Activated CD8-positive, alpha-beta memory T cell treated with anti-CD3 and anti-CD28 coated beads, Interleukin-2, amount 50 U/mL, for 1 hour (primary cell): ENCODE data around the gene APLP1.
"Not testable (repeated sequence)": the region's sequence is repeated elsewhere in the genome, so short reads cannot be mapped to it uniquely, and the experiment has no call there.

ENCODE experiments used
- DNase-seq: peaks from one replicate; pipeline ENCODE4 v3.0.0-alpha.2; 2020; ENCODE audit errors: extremely low read depth

APLP1 gene

DNA sequence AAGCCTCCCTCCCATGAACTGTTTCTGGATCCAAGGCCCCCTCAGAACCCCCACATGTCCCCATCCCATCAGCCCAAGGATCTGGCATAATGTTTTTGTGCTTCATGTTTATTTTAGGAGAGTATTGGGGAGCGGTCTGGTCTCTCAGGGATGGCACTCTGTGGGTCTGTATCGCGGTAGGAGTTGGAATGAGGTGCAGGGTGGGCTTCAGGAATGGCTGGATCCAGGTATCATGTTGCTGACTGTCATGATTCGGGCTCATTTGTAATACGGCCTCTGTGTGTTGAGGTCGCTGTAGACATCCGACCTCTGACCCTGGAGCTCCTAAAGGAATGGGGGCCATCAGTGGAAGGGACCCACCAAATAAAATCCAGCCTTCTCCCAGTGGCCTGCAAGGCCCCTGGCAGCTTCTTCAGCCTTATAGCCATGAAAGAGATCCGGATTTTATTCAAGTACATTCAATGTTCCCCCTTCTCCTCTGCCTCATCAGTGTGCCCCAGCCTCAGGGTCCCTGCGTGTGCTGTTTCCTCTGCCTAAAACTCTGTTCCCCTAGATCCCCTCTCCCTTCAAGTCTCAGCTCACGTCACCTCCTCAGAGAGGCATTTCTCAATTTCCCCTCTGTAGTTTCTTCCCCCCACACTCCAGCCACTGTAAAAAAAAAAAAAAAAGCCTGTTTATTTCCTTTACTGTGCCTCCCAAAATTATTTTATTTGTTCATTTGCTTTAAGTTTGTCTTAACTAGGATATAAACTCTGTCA lies 36.1 kb downstream of the APLP1 start:
- DNase-seq: no peak

DNA sequence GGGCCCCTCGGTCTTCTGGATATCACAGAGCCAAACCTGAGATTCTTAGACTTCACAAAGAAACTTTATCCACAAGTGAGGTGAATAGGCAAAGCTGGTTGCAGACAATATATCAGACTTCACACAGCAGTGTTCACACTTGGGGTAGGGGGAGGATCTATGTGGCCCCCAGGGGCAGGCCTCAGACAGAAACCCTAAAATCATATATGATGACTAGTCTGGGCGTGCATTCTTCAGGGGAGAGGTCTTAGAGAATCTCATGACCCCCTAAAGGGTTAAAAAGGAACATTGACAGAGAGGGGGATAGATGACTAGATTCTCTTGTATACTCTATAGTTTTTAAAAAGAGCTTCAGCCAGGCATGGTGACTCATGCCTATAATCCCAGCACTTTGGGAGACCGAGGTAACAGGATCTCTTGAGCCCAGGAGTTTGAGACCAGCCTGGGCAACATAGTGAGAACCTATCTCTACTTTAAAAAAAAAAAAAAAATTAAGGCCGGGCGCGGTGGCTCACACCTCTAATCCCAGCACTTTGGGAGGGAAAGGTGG lies 36.9 kb downstream of the APLP1 start:
- no peak for DNase-seq

DNA sequence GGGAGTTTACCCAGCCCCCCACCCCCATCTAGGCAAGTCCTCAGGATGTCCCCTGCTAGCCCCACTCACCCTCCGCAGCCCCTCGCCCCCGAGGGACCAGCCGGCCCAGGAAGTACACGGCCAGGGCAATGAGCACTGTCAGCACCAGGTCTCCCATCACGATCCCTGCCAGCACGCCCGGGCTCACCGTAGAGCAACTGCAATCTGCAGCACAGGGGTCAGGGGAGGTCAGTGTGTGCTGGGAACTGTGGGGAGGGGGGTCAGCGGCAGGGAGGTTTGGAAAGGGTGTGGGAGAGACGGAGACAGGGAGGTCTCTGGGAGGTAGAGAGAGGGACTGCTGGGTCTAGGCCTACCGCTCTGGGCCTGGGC lies 39.0 kb downstream of the APLP1 start:
- DNase-seq: no peak

DNA sequence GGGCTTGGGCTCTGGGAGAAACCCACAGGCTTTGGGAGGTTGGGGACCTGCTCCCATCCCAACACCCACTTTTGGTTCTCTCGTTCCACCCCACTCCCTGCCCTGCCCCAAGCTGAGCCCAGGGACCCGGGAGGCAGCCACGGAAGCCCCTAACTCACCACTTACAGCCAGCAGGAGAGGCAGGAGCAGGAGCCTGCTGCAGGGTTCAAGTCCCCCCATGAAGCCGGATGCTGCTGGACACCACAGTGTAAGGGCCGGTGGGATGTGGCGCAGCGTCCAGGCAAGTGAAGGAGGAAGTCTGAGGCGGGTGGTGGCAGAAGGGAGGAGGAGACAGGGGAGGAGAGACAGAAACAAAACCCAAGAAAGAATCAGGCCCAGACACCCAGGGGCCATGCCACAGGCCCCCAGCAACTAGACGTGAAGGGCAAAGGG lies 39.7 kb downstream of the APLP1 start, which contains the start of gene TYROBP:
Gene TYROBP (minus strand): TSS at position 286 of the 432 bp plus-strand sequence. CDS start 67 bp downstream, at position 219.
- DNase-seq: no peak

DNA sequence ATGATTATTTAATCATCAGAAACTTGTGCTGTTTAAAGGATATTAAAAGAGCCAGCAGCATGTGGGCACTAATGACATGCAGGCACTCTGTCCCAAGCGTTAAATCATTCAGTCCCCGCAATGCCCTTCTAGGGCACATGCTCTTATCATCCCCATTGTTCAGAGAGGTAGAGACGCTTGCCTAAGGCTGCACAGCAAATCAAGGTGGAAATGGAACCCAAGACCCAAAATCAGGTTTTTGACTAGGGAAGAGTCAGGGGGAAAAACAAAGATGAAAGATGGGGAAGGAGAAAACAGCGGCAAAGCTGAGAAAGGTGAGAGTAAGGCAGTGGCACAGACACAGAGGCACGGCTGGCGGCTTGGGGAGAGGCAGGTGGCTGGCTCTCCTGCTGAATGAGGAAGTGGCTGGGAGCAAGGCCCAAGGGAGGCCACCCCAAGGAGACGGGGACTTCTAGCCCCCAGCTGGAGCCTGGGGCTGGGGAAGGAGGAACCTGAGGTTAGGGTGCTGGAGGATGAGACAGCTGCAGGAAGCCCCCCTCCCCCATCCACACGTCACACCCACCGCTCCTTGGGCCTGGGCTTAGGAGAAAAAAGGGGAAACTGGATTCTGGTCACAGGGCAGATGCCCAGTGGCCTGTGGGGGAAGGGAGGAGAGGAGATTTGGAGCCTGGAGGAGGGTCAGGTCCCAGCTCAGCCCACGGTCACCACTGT lies 40.8 kb downstream of the APLP1 start:
- DNase-seq: no peak

DNA sequence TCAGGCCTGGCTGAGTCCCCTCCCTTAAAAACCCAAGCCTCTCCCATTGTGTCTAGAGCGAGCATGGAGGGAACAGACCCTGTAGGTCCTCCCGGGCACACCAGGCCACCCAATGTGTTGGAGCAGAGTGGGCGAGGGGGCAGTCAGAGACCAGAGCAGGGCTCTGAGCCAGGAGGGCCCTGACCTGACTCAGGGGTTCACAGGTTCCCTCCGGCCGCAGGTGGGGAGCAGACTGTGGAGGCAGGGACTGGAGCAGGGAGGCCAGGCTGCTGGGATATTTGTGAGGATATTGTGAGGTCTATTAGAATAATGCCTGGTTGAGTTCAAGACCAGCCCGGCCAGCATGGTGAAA lies 41.3 kb downstream of the APLP1 start:
- no peak for DNase-seq

DNA sequence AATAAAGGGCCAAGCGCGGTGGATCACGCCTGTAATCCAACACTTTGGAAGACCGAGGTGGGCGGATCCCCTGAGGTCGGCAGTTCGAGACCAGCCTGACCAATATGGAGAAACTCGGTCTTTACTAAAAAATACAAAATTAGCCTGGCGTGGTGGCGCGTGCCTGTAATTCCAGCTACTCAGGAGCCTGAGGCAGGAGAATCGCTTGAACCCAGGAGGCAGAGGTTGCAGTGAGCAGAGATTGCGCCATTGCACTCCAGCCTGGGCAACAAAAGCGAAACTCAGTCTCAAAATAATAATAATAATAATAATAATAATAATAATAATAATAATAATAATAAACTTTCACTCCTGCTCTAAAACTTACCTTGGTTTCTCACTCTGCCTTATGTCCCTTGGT lies 42.0 kb downstream of the APLP1 start:
- DNase-seq: not testable (repeated sequence)

DNA sequence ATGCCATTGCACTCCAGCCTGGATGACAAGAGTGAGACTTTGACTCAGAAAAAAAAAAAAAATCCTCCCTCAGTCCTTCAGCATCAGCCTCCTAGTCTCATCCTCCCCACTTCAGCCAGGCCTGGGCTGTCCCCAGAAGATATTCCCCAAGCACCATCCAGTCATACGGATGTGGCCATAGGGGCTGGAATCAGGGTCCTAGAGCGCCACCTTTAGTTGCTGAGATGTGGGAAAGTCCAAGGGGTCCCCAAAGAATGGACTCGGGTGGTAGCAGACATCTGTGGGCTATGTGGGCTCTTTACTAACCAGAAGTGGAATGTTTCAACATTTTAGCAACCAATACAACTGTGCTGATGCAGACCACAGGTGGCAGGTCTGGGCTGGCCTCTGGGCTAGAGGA lies 42.8 kb downstream of the APLP1 start:
- DNase-seq: no peak

DNA sequence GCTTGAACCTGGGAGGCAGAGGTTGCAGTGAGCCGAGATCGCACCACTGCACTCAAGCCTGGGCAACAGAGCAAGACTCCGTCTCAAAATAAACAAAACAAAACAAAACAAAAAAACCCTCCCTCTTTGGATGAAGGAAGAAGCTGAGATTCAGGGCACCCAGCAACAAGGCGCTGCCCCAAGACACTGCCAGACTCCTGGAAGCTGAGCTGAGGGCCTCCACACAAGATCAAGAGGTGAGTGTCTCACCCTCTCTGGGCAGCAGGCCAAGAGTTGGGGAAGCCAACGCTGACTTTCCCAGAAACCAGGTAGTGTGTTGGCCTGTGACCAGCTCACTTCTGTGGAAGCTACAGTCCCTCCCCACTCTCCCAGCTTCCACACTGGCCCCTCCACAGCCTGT lies 43.4 kb downstream of the APLP1 start:
- DNase-seq: no peak

DNA sequence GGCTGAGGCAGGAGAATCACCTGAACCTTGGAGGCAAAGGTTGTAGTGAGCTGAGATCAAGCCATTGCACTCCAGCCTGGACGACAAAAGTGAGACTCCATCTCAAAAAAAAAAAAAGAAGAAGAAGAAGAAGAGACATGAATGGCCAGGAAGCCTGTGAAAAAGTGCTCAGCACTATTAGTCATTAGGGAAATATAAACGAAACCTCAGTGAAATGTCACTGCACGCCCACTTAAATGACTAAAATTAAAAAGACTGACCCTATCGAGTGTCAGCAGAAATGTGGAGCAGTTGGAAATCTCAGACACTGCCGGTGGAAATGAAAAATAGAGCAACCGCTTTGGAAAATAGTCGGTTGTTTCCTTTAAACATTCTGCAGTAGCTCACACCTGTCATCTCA lies 45.2 kb downstream of the APLP1 start:
- DNase-seq: no peak

DNA sequence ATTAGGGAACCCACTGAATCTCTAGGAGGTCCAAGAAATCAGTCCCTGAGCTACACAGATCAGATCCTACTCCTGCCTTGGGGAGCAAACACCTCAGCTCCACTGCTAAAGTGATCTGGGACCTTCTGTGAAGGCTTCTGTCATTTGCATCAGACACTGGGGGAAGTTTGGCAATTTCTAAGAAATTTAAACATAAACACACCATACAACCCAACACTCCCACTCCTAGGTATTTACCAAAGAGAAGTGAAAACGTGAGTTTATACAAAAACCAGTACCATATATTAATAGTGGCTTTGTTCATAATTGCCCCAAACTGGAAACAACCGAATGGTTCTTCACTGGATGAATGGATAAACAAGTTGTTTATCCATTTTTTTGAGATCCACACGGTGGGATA lies 47.1 kb downstream of the APLP1 start:
- DNase-seq: no peak

DNA sequence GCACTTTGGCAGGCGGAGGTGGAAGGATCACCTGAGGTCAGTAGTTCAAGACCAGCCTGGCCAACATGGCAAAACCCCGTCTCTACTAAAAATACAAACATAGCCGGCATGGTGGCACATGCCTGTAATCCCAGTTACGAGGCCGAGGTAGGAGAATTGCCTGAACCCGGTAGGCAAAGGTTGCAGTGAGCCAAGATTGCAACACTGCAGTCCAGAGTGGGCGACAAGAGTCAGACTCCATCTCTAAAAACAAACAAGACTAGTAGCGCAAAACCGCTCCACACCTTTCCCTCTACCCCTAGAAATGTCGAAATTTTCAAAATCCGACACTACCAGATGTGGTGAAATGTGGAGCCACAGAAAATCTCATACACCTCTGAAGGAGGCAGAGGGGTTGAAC lies 50.9 kb downstream of the APLP1 start:
- DNase-seq: no peak

DNA sequence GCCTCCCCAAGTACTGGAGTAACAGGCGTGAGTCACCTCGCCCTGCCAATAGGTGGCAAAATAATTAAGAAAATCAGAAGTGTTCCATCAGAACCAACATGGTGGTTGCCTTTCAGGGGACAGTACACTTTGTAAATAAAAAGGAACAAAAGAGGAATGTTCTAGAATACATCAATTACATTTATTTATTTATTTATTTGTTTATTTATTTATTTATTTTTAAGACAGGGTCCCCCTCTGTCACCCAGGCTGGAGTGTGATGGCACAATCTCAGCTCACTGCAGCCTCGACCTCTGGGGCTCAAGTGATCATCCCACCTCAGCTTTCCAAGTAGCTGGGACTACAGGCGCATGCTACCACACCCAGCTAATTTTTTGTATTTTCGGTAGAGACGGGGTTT lies 52.6 kb downstream of the APLP1 start:
- DNase-seq: no peak

DNA sequence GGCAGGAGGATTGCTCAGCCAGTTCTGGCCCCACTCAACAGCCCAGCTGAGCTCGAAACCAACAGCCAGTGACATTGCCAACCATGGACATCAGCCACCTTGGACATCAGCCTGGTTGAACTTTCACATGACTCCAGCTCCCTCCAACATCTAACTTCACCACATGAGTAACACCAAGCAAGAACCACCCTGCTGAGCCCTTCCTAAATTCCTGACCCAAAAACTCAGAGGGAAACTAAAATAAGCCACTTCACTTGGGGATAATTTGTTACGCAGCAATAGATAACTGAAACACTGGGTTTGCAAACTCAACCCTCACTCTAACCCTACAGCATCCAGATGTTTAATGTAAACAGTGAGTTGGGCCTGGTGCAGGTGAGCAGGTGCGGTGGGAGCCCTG lies 57.1 kb downstream of the APLP1 start:
- no peak for DNase-seq

DNA sequence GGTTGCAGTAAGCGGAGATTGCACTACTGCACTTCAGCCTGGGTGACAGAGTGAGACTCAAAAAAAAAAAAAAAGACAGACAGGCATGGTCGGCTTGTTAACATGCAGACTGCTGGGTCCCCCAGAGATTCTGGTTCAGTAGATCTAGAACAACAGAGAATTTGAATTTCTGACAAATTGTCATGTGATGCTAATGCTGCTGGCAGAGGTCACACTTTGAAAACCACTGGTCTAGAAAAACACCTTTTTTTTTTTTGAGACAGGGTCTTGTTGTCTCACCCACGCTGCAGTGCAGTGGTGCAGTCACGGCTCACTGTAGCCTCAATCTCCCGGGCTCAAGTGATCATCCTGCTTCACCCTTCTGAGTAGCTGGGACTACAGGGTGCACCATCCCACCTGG lies 60.1 kb downstream of the APLP1 start:
- no peak for DNase-seq
